Measurements from ENCODE around the gene EIF1.
A peak's percentile ranks its signal among the peaks of the same experiment; 100 is the strongest.

EIF1 gene

GRCh38 chr17:41738077-41738800 is 49.6 kb downstream of the EIF1 start:
- H3K4me3 Mint-ChIP-seq: no peak overlapping the region
- H3K9me3 Mint-ChIP-seq: no peaks in the 10 kb centered on the region
- H3K27ac Mint-ChIP-seq: no peak overlapping the region
- no peaks in the 10 kb centered on the region for H3K36me3 Mint-ChIP-seq (ENCODE audit: low read depth)
- peaks cover 33% of the 10 kb centered on the region for H3K27me3 Mint-ChIP-seq (ENCODE audit: low read depth)
- peak; percentile 79 for DNase-seq (ENCODE audit: low spot score)
- H3K4me1 Mint-ChIP-seq (ENCODE audit: low read depth): peaks cover 1% of the 10 kb centered on the region

GRCh38 chr17:41738801-41739112 is 50.1 kb downstream of the EIF1 start:
- H3K4me3 Mint-ChIP-seq: no peak overlapping the region
- DNase-seq (ENCODE audit: low spot score): no peak
- no peaks in the 10 kb centered on the region for H3K36me3 Mint-ChIP-seq (ENCODE audit: low read depth)
- no peaks in the 10 kb centered on the region for H3K9me3 Mint-ChIP-seq
- no peak overlapping the region for H3K27ac Mint-ChIP-seq
- H3K4me1 Mint-ChIP-seq (ENCODE audit: low read depth): peaks cover 1% of the 10 kb centered on the region
- H3K27me3 Mint-ChIP-seq (ENCODE audit: low read depth): peaks cover 29% of the 10 kb centered on the region

- H3K4me1 Mint-ChIP-seq (ENCODE audit: low read depth): peaks cover 1% of the 10 kb centered on the region
- H3K9me3 Mint-ChIP-seq: no peaks in the 10 kb centered on the region
- H3K27ac Mint-ChIP-seq: no peak overlapping the region
- H3K4me3 Mint-ChIP-seq: no peak overlapping the region
- H3K27me3 Mint-ChIP-seq (ENCODE audit: low read depth): peaks cover 23% of the 10 kb centered on the region
- H3K36me3 Mint-ChIP-seq (ENCODE audit: low read depth): no peaks in the 10 kb centered on the region
- DNase-seq (ENCODE audit: low spot score): no peak
Observed at GRCh38 chr17:41739661-41740352, 51.1 kb downstream of the EIF1 start.

- DNase-seq (ENCODE audit: low spot score): no peak
- H3K27me3 Mint-ChIP-seq (ENCODE audit: low read depth): peaks cover 18% of the 10 kb centered on the region
- H3K36me3 Mint-ChIP-seq (ENCODE audit: low read depth): no peaks in the 10 kb centered on the region
- no peaks in the 10 kb centered on the region for H3K4me1 Mint-ChIP-seq (ENCODE audit: low read depth)
- H3K9me3 Mint-ChIP-seq: no peaks in the 10 kb centered on the region
- H3K4me3 Mint-ChIP-seq: no peak overlapping the region
- no peak overlapping the region for H3K27ac Mint-ChIP-seq
Observed at GRCh38 chr17:41740506-41740905, 51.8 kb downstream of the EIF1 start.

GRCh38 chr17:41741709-41742108 is 53.0 kb downstream of the EIF1 start:
- H3K4me1 Mint-ChIP-seq (ENCODE audit: low read depth): no peaks in the 10 kb centered on the region
- H3K27ac Mint-ChIP-seq: no peak overlapping the region
- H3K4me3 Mint-ChIP-seq: no peak overlapping the region
- no peaks in the 10 kb centered on the region for H3K9me3 Mint-ChIP-seq
- H3K27me3 Mint-ChIP-seq (ENCODE audit: low read depth): peaks cover 6% of the 10 kb centered on the region
- no peaks in the 10 kb centered on the region for H3K36me3 Mint-ChIP-seq (ENCODE audit: low read depth)
- no peak for DNase-seq (ENCODE audit: low spot score)

Data from T-helper 2 cell treated with Interferon-gamma antibody and Interleukin-4, amounts not matched to agents 5 μg/mL and 100 μg/mL, for 36 hours (primary cell).